H1 (cell line): Measurements from ENCODE around the gene NACAD. TPM values are rescaled to one million over a fixed set of nuclear protein-coding genes. Genes with fewer than 3 reads are reported as not detected.

Experiments
- POLR2AphosphoS5 ChIP-seq: IDR thresholded peaks from 2 replicates; pipeline ENCODE4 v1.6.1; 2011; ENCODE audit warnings: low read depth, low read length
- RBBP5 ChIP-seq: IDR thresholded peaks from 2 replicates; pipeline ENCODE4 v1.7.1; 2012; ENCODE audit warnings: low read depth, mild to moderate bottlenecking, inconsistent platforms, low read length, moderate library complexity, borderline replicate concordance
- SP4 ChIP-seq: IDR thresholded peaks from 2 replicates; pipeline ENCODE4 v1.6.1; 2012; ENCODE audit warnings: low read length, inconsistent platforms
- TAF7 ChIP-seq: optimal IDR thresholded peaks from 2 replicates; pipeline ENCODE3; 2011; ENCODE audit warnings: low read depth, mild to moderate bottlenecking, inconsistent platforms, low read length, moderate library complexity, borderline replicate concordance
- polyA plus RNA-seq, 7 experiments: library from polyadenylated mRNA; depleted of rRNA in 3 of 7; stranded (reverse) in 5 of 7; unstranded in 2 of 7; fragments of >200 nt in 5 of 7; fragments of 200-250 nt in 2 of 7; gene quantifications; 1 replicate in 5 of 7; 2 replicates in 1 of 7; 4 replicates in 1 of 7; pipeline versions ENCODE4 v1.2.1 to v1.2.3, GENCODE V29; 2011 to 2013; ENCODE audit warnings: missing spikeins in 2 of 7, mixed read lengths in 2 of 7
- total RNA-seq: library from RNA; stranded (reverse); fragmentation: NEBNext Ultra II Directional; extraction: Animal tissue kit (Norgen Biotek cat#: 25700); gene quantifications from 2 replicates; pipeline ENCODE4 v1.2.1, GENCODE V29; 2021
- TF ChIP-seq, protein P1 (sequence below), 3 experiments: IDR thresholded peaks; 1 replicate in 2 of 3; 2 replicates in 1 of 3; pipeline versions ENCODE4 v1.5.1 to v1.6.1; 2011; ENCODE audit warnings: low read length in 3 of 3, mild to moderate bottlenecking in 3 of 3, inconsistent platforms in 2 of 3, low read depth in 1 of 3, moderate library complexity in 1 of 3; ENCODE audit not compliant: insufficient read depth in 1 of 3; ENCODE audit errors: control extremely low read depth in 1 of 3

NACAD gene
- total and polyA plus RNA-seq, 2 of the 8 experiments (the other 6 are each of a cell fraction or from before 2014, with no cell fraction given): 1.3 to 6.0 TPM

DNA sequence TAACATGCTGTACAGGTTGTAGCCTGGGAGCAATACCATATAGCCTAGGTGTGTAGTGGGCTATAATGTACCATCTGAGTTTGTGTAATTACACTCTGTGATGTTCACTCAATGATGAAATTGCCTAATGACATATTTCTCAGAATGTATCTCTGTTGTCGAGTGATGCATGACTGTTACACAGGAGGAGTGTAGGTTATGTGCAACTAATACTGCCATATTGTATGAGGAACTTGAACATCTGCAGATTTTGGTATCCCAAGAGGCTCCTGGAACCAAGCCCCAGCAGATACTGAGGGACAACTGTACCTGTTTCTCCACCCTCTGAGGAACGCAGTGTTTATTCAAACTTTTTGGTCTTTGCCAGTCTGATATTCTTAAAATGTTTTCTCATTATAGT is 38.6 kb downstream of the NACAD start (continued):
- TF ChIP-seq POLR2AphosphoS5: no peak
- TF ChIP-seq SP4: no peak
- TF ChIP-seq, protein P1, sequence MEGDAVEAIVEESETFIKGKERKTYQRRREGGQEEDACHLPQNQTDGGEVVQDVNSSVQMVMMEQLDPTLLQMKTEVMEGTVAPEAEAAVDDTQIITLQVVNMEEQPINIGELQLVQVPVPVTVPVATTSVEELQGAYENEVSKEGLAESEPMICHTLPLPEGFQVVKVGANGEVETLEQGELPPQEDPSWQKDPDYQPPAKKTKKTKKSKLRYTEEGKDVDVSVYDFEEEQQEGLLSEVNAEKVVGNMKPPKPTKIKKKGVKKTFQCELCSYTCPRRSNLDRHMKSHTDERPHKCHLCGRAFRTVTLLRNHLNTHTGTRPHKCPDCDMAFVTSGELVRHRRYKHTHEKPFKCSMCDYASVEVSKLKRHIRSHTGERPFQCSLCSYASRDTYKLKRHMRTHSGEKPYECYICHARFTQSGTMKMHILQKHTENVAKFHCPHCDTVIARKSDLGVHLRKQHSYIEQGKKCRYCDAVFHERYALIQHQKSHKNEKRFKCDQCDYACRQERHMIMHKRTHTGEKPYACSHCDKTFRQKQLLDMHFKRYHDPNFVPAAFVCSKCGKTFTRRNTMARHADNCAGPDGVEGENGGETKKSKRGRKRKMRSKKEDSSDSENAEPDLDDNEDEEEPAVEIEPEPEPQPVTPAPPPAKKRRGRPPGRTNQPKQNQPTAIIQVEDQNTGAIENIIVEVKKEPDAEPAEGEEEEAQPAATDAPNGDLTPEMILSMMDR (IDR thresholded peaks at IDR 0.05; ENCODE audit: control extremely low read depth in 1 of 3, insufficient read depth in 1 of 3, low read depth in 1 of 3, low read length in 3 of 3): no peak
- TF ChIP-seq RBBP5: no peak
- no peak for TF ChIP-seq TAF7
